Activated naive CD4-positive, alpha-beta T cell treated with anti-CD3 and anti-CD28 coated beads, Interleukin-2, amount 50 U/mL, for 16 hours (primary cell): ENCODE measurements around the gene ILF2.
"Not testable (repeated sequence)": the region's sequence is repeated elsewhere in the genome, so short reads cannot be mapped to it uniquely, and the experiment has no call there.

ENCODE experiments used
- DNase-seq: peaks from one replicate; pipeline ENCODE4 v3.0.0-alpha.2; 2020

The ILF2 gene

DNA sequence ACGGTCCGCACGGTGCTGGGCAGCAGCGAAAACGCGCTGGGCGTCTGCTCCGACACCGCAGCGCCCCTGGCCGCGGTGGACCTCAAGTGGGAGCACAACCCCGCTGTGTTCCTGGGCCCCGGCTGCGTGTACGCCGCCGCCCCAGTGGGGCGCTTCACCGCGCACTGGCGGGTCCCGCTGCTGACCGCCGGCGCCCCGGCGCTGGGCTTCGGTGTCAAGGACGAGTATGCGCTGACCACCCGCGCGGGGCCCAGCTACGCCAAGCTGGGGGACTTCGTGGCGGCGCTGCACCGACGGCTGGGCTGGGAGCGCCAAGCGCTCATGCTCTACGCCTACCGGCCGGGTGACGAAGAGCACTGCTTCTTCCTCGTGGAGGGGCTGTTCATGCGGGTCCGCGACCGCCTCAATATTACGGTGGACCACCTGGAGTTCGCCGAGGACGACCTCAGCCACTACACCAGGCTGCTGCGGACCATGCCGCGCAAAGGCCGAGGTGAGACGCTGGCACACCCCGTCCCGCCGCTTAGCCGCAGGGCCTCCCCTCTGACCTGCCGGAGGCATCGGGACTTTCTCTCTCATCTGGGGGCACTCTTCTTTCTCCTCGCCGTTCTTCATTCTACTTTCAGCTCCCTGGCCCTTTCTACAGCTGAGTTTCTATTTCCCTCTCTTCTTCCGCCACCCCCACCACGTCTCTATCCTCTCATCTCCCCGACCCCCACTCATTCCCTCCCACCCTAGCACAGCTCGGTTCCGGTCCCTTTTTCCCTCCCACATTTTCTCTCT lies 8.7 kb upstream of the ILF2 start:
- DNase-seq: peak; percentile 48

DNA sequence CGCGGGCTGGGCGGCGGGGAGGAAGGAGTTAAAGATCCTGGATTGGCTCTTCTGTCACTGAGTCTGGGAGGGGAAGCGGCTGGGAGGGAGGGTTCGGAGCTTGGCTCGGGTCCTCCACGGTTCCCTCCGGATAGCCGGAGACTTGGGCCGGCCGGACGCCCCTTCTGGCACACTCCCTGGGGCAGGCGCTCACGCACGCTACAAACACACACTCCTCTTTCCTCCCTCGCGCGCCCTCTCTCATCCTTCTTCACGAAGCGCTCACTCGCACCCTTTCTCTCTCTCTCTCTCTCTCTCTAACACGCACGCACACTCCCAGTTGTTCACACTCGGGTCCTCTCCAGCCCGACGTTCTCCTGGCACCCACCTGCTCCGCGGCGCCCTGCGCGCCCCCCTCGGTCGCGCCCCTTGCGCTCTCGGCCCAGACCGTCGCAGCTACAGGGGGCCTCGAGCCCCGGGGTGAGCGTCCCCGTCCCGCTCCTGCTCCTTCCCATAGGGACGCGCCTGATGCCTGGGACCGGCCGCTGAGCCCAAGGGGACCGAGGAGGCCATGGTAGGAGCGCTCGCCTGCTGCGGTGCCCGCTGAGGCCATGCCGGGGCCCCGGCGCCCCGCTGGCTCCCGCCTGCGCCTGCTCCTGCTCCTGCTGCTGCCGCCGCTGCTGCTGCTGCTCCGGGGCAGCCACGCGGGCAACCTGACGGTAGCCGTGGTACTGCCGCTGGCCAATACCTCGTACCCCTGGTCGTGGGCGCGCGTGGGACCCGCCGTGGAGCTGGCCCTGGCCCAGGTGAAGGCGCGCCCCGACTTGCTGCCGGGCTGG lies 7.9 kb upstream of the ILF2 start, which contains the start of gene NPR1:
Gene NPR1 (plus strand): TSS at position 170 of the 818 bp plus-strand sequence. CDS start 421 bp downstream, at position 591.
- peak; percentile 37 for DNase-seq

DNA sequence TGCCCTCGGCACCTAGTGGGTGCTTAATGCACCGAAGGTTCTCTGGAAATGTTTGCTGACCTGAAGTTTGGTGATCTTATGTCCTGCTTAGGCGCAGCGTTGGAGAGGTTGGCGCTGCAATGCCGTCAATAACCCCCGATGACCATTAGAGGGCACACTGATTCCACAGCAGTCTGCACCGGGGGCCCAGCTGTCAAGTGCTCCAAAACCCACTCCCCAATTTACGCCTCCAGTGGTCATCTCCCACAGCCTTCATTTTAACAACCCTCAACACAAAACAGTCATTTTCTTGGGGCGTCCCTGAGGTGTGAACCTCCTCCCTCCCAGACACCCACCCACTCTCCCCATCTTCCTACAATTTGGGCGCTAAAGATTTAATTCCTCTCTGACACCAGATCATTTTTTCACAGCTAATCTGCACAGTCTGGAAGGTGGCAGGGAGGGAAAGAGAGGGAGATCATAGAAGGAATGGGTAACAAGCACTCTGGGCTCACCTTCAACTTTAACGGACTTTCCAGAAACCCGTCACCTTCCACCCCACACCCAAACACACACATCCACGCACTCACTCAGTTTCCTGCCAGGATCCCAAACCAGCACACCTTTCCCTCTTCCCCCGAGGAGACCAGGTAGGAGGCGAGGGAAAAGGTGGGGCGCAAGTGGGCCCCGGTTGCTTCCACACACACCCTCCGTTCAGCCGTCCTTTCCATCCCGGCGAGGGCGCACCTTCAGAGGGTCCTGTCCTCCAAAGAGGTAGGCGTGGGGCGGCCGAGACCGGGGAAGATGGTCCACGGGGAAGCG lies 7.1 kb upstream of the ILF2 start:
- peak; percentile 50 for DNase-seq

DNA sequence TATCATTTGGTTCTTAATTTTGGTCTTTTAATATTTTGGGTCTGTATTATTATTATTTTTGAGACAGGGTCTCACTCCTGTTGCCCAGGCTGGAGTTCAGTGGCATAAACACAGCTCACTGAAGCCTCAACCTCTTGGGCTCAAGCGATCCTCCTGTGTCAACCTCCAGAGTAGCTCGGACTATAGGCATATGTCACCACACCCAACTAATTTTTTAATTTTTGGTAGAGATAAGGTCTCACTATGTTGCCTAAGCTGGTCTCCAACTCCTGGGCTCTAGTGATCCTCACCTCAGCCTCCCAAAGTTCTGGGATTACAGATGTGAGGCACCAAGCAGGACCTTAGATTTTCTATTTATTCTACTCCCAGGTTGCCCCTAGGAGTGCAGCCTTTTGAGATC lies 2.7 kb upstream of the ILF2 start:
- DNase-seq: no peak

DNA sequence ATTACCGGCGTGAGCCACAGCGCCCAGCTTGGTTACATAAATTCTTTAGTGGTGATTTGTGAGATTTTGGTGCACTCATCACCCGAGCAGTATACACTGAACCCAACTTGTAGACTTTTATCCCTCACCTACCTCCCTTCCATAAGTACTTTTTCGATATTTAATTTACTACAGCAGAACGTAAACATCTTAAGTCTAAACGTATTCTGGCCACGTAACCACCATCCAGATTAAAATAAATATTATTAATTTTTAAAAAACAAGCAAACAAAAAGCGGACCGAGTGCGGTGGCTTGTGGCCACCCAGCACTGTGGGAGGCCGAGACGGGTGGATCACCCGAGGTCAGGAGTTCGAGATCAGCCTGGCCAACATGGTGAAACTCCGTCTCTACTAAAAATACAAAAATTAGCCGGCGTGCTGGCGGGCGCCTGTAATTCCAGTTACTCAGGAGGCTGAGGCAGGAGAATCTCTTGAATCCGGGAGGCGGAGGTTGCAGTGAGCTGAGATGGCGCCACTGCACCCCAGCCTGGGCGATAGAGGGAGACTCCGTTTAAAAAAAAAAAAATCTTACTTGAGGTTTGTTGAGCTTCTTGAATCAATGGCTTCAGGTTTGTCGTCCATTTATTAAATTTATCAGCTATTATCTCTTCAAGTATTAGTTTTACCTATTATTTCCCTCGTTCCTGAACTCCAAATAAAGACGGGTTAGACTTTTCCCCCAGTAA lies 998 bp upstream of the ILF2 start:
- DNase-seq: peak; percentile 58

DNA sequence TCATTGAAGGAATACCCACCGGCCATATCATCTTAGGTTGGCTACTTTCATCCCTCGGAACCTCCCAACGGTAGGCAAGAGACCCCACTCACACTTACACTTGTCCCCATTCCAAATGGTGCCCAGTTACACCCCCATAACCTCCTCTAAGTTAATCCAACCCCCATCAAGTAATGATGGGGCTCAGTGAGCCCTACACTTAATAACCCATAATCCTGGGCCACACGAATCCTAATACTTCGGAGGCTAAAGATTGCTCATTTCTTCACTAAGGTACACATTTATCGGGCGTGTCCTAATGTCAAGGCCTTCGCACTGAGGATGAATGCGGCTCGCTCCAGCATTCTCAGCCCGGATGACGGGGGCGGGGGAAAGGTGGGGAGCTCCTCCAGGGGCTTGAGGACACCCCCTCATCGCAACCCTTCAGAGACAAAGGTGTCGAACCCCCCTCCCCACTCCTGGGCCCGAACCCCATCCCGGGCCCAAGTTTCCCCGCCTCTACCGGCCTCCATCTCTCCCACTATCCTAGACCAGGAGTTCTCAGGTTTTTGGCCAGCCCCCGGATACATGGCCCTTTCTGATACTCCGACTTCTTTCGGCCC lies 435 bp downstream of the ILF2 start:
- DNase-seq: peak; percentile 48

DNA sequence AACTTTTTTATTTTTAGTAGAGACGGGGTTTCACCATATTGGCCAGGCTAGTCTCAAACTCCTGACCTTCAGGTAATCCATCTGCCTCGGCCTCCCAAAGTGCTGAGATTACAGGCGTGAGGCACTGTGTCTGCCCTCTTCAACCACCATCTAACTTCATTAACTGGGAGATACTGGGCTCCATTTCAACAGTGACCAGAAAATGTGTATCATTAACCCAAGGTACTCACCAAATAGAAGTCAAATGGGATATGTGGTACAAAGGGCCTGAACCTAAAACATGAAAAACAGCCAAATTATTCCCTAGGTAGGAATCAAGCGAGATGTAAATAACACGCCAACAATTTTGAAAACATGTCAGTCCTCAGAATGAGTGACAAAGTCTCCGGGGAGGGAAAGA lies 1.2 kb downstream of the ILF2 start:
- no peak for DNase-seq

DNA sequence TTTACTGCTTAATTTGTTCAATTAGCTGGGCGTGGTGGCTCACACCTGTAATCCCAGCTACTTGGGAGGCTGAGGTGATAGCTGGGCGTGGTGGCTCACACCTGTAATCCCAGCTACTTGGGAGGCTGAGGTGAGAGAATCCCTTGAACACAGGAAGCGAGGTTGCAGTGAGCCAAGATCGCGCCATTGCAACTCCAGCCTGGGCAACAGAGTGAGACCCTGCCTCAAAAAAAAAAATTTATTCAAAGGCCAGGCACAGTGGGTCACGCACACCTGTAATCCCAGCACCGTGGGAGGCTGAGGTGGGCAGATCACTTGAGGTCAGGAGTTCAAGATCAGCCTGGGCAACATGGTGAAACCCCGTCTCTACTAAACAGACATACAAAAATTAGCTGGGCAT lies 2.1 kb downstream of the ILF2 start:
- DNase-seq: not testable (repeated sequence)

DNA sequence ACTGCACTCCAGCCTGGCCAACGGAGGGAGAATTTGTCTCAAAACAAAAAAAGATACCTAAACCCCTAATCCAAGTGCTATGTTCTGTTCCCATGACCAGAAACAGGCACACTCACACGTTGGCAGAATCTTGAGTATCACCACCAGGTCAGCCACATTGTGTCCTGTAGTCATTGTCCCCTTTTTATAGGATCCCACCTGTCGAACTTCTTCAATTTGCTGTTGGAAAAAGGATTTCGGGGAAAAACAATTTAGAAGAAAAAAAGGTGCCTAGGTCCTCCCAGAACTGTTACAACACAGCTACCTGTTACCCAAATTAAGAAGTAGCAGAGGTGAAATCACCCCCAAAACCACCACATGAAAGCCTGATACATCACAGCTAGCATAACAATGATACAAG lies 3.4 kb downstream of the ILF2 start:
- no peak for DNase-seq

DNA sequence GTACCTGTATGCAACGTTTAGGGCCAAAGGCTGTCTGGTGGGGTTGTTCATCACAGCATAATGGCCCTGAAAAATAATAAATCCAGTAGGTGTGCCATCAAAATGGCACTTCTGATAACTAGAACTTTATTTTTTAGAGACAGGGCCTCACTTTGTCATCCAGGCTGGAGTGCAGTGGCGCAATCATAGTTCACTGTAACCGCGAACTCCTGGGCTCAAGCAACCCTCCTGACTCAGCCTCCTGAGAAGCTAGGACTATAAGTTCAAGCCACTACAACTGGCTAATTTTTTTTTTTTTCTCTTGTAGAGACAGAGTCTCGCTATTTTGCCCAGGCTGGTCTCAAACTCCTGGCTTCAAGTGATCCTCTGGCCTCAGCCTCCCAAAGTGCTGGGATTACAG lies 7.6 kb downstream of the ILF2 start:
- no peak for DNase-seq

DNA sequence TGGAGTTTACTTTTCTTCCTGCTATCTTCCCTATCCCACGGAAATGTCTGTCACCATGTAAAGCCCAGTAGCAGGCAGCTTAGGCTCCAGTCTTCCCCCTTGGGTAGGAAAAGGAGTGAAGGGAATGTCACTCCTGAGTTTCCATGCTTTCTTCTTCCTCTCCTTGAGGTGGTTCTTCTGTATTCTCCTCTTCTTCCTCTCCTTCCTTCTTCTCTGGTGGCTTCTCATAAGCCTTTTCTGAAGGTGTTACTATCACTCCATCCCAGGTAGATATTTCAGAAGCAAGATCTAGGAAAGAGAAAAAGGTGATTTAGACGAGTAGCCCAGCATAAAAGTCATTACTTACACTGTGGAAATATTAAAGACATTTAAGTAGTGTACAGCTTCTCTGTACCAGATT lies 8.5 kb downstream of the ILF2 start:
- DNase-seq: no peak

DNA sequence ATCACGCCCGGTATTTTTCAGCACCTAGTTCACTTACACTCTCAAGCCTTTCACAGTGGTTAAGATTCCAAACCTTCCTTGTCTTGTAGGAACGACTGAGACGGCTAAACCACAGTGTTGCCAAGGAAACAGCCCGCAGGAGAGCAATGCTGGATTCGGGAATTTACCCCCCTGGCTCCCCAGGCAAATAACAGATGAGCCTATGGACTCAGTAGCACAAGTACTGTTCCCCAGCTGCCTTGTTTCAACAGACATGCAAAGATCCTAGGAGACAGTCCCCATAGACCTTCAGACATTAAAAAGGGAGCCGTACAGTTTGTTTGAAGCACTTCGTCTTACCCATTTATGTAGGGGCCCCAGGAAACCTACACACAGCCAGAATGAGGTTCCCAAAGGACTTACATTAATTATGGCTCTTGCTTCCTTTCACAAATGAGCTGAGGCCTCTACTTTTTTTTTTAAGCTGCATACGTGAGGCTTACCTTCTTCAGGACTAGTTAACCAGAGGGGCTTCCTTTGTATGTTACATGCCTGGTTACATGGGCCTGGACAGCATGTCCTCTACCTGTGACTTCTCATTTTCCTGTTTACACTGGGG lies 9.6 kb downstream of the ILF2 start:
- DNase-seq: no peak

DNA sequence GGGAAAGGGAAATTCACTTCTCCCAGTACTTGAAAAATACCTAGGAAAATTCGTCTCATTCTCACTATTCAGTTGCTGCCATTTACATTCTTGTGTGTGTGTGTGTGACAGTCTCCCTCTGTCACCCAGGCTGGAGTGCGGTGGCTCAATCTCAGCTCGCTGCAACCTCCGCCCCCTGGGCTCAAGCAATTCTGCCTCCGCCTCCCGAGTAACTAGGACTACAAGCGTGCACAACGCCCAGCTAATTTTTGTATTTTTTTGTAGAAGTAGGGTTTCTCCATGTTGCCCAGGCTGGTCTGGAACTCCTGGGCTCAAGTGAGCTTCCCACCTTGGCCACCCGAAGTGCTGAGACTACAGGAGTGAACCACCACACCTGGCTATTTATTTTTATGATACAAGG lies 11.1 kb downstream of the ILF2 start:
- no peak for DNase-seq

DNA sequence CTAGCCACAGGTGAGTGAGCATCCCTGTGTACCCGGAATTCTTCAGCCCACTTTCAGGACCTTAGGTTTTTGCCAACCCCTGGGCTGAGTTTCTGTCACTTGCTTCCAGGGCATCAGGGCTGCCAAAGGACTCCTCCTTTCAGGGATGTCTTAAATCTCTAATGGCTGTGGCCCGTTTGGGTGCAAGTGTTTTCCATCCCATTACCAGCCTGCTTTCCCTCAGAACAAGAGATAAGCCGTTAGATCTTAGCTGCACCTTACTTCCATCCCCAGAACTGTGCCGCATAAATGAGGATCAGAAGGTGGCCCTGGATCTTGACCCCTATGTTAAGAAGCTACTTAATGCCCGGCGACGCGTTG lies 11.6 kb downstream of the ILF2 start:
- no peak for DNase-seq

DNA sequence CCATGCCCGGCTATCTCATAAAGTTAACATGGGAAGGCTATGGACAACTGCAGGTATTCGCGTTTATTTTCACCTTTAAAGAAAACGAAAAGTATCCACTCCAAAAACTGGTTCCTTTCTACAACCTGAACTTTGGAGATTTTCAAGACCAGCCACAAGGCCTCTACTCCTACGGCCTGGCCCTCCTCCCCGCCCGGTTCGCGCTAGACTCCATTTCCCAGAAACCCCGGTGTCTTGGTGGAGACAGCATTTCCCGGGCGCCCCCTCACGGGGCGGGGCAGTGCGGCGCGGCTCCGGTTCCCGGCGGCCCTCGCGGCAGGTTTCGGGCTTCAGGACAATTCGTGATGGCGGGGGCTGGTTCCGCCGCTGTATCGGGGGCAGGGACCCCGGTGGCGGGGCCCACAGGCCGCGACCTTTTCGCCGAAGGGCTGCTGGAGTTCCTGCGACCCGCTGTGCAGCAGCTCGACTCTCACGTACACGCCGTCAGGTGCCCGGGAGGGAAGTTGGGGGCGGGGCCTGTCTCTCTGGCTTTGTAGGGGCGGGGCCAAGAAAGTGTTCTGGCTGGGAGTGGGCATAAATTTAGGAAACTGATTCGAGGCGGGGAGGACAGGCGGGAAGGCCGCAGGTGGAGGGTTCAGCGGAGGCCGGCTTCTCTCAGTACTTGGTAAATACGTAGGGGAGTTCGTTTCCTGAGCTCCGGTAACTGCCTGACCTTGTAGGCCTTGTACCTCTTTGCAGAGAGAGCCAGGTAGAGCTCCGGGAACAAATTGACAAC lies 12.2 kb downstream of the ILF2 start, which contains the start of gene SNAPIN:
Gene SNAPIN (plus strand): TSS at position 304 of the 775 bp plus-strand sequence. CDS start 41 bp downstream, at position 345.
- DNase-seq: peak; percentile 93

DNA sequence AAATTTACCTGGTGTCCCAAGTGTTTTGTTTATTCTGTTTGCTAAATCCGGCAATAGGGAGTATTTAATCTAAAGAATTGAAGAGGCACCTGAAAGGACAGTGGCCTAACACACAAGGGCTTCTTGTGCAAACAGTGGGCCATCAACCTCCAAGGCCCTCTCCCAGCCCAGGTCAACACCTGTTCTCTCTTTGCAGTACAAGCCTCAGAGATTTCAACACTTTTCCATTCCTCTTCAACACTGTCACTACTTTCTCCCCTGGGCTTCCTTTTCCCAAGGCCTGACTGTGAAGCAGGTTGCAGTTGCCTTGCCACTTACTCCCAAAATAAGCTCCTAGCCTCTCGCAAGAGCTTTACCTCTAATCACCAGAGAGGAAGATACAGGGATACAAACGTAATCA lies 15.5 kb downstream of the ILF2 start:
- no peak for DNase-seq

DNA sequence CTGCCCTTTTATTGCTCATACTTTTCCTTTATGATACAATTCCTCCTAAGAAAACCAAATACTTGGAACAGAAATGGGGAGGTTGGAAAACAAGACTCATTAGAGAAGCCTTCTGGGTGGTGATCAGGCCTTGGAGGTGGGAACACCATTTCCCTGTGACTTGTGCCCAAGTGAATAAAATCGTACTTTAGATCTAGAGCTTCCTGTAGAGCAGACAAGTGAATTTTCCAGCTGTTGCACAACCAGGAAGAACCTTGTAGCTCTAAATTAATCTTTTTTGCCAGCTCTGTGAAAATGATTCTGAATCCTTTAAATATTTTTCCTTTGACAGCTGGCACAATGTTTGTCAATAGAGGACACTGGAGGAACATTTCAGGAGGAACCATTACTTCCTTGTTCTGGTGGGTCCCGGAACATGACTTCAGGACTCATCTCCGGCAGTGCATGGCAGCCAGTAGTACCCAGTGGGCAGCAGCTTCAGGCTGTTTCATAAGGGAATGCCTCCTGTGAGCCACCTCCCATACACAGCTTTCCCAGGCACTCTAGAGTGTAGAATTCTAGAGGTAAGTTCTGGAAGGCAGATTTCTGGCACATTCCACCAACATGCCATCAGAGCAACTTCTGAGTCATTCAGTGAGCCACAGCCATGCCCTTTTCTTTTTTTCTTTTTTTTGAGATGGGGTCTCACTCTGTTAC lies 17.8 kb downstream of the ILF2 start:
- DNase-seq: no peak

DNA sequence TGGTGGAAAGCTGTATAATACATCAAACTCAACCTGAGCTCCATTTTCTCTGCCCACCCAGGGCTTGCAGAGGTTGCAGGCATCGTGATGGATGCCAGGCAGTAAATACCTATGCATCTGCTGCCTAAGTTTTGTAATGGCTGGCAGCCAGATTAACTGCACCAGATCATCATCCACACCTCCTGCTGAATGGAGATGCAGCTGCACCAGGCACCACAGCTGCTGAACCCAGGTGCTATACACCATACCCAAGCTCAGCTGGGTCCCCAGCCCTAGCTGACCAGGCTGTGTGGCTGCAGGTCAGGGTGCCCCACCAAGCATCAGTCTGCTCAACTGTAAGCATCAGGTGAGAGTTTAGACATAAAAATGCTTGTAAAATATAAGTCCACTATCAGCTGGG lies 19.0 kb downstream of the ILF2 start:
- DNase-seq: no peak

DNA sequence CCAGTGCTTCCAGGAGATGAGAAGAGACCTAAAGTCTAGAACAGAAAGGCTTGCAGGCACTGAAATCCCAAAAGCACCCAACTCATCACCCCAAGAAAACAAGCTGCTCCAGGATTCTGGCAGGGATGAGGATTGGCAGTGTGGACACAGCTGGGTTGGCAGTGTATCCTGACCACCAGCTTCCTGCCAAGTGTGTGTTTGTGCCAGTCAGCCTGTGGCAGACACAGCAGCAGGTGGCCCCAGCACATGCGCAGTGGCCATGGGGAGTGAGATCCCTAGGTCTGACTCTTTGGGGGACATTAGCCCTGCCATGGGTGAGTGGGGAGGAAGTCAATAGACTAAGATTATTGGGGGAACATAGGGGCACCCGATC lies 20.9 kb downstream of the ILF2 start:
- no peak for DNase-seq

DNA sequence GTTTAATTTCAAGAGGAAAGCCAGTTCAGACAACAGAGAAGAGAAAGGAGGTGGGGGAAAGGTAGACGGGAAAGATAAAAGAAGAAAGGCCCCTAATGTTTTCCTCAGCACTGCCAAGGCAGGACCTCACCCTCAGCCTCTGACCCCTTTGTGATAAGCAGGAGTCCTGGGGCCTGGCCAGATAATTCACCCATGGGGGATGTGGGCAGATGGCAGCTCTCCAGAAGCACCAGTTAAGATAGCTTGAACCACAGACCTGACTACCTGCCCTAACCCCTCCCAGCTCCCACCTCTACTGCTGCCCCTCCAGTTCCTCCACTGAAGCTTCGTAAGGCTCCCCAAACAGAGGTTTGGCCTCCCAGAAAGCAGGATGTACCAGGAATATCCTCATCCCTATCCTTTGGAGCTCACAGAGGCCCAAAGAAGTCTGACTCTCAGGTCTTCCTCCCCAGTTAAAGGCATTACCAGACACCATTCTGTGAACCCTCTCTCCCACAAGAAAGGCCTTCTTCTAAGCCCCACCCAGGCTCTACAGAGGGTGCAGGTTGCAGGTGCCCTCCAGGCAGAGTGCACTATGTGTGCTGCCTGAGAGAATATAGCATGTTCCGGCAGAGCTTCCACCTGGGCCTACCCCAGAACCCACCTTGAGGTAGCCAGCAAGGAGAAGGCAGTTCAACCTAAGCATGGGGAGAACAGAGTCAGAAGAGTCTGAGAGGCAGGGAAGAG lies 21.5 kb downstream of the ILF2 start:
- no peak for DNase-seq
